GM12892 (cell line): Measurements from ENCODE around the gene NAXD.

ENCODE experiments used
- POLR2A ChIP-seq: IDR thresholded peaks from 2 replicates; pipeline ENCODE4 v1.6.1; 2011; ENCODE audit warnings: low read depth, low read length, control low read depth
- POLR2AphosphoS5 ChIP-seq: IDR thresholded peaks from 2 replicates; pipeline ENCODE4 v1.6.1; 2011; ENCODE audit warnings: low read depth, low read length, control low read depth
- TAF1 ChIP-seq: IDR thresholded peaks from 2 replicates; pipeline ENCODE4 v1.6.1; 2011; ENCODE audit warnings: low read depth, mild to moderate bottlenecking, control low read depth, low read length, borderline replicate concordance

- TF ChIP-seq POLR2A = no peak
- no peak for TF ChIP-seq POLR2AphosphoS5
- no peak for TF ChIP-seq TAF1
Measured at GRCh38 chr13:110650436-110650835, 35.1 kb downstream of the NAXD start.
